IMR-90 (cell line): ENCODE data around the gene ALOX15. TPM values are rescaled to one million over a fixed set of nuclear protein-coding genes. Genes with fewer than 3 reads are reported as not detected.

Experiments
- ATAC-seq: fragments of 200-7000 bp; cut with Tn5 transposase; 2 replicates; pipeline ENCODE4 v1.9.1; 2020; ENCODE audit warnings: low read depth, mild to moderate bottlenecking, moderate library complexity
- BruUV-seq: library from RNA; stranded (reverse); fragments of 400-500 nt; replicated peaks from 2 replicates; lab custom pipeline; 2021; lab: Mats Ljungman, UMichigan
- CTCF ChIA-PET: fragments of 300-600 bp; formaldehyde crosslinking; extraction: SDS; loops from one replicate; lab custom pipeline; 2021; ENCODE audit warnings: antibody characterized with exemption; lab: Yijun Ruan, JAX
- POLR2A ChIA-PET: fragments of 300-600 bp; sonication (Branson Sonifier 250); formaldehyde crosslinking; loops from one replicate; lab custom pipeline; 2022; ENCODE audit warnings: antibody characterized with exemption; ENCODE audit not compliant: unreplicated experiment; lab: Charles Lee
- DNase-seq: peaks from one replicate; pipeline ENCODE4 v3.0.0; 2013
- H2AFZ ChIP-seq: replicated peaks from 2 replicates; pipeline ENCODE3; 2013; ENCODE audit warnings: low read length, mild to moderate bottlenecking; ENCODE audit not compliant: poor library complexity
- H2AK5ac ChIP-seq: 2 replicates; pipeline ENCODE4 v1.6.1; 2013; ENCODE audit warnings: low read depth, low read length, inconsistent platforms
- H2AK9ac ChIP-seq: replicated peaks from 2 replicates; pipeline ENCODE3; 2013; ENCODE audit warnings: mild to moderate bottlenecking, low read depth, low read length, moderate library complexity; ENCODE audit not compliant: poor library complexity
- H2BK120ac ChIP-seq: 2 replicates; pipeline ENCODE4 v1.6.1; 2013; ENCODE audit warnings: low read depth, low read length, inconsistent platforms
- H2BK15ac ChIP-seq: 3 replicates; pipeline ENCODE4 v1.6.1; 2013; ENCODE audit warnings: low read depth, low read length, inconsistent platforms
- H2BK20ac ChIP-seq: 2 replicates; pipeline ENCODE4 v1.6.1; 2013; ENCODE audit warnings: low read depth, mild to moderate bottlenecking, inconsistent platforms, low read length, moderate library complexity
- H2BK5ac ChIP-seq: 2 replicates; pipeline ENCODE4 v1.6.1; 2013; ENCODE audit warnings: mild to moderate bottlenecking, low read depth, low read length, inconsistent platforms; ENCODE audit not compliant: poor library complexity, severe bottlenecking
- H3K14ac ChIP-seq: replicated peaks from 2 replicates; pipeline ENCODE4 v1.6.1; 2013; ENCODE audit warnings: low read depth, low read length, inconsistent platforms
- H3K18ac ChIP-seq: 2 replicates; pipeline ENCODE4 v1.6.1; 2013; ENCODE audit warnings: low read depth, low read length, control low read depth
- H3K23ac ChIP-seq: 2 replicates; pipeline ENCODE4 v1.6.1; 2013; ENCODE audit warnings: low read depth, low read length, inconsistent platforms
- H3K27ac ChIP-seq: 2 replicates; pipeline ENCODE4 v1.5.1; 2013; ENCODE audit warnings: mild to moderate bottlenecking, control low read depth, low read length; ENCODE audit not compliant: insufficient read depth
- H3K27me3 ChIP-seq: 2 replicates; pipeline ENCODE4 v1.6.1; 2013; ENCODE audit warnings: low read length; ENCODE audit not compliant: control insufficient read depth, insufficient read depth
- H3K36me3 ChIP-seq: 2 replicates; pipeline ENCODE4 v1.6.1; 2013; ENCODE audit warnings: low read length, mixed read lengths; ENCODE audit not compliant: control insufficient read depth, insufficient read depth
- H3K4ac ChIP-seq: 2 replicates; pipeline ENCODE4 v1.6.1; 2013; ENCODE audit warnings: low read depth, low read length, inconsistent platforms
- H3K4me1 ChIP-seq: 2 replicates; pipeline ENCODE4 v1.6.1; 2013; ENCODE audit warnings: low read length, mixed read lengths; ENCODE audit not compliant: control insufficient read depth, insufficient read depth
- H3K4me2 ChIP-seq: 2 replicates; pipeline ENCODE4 v1.6.1; 2013; ENCODE audit warnings: low read depth, mild to moderate bottlenecking, control low read depth, low read length, moderate library complexity
- H3K4me3 ChIP-seq: 2 replicates; pipeline ENCODE4 v1.5.1; 2013; ENCODE audit warnings: low read depth, mild to moderate bottlenecking, control low read depth, low read length, moderate library complexity; ENCODE audit not compliant: insufficient read depth
- H3K56ac ChIP-seq: 2 replicates; pipeline ENCODE4 v1.6.1; 2013; ENCODE audit warnings: low read length, inconsistent platforms; ENCODE audit not compliant: insufficient read depth; ENCODE audit errors: extremely low read depth
- H3K79me1 ChIP-seq, 2 experiments: 2 replicates each; pipeline ENCODE4 v1.6.1; 2013; ENCODE audit warnings: low read length in 2 of 2, inconsistent platforms in 1 of 2, low read depth in 1 of 2
- H3K9ac ChIP-seq: 2 replicates; pipeline ENCODE4 v1.6.1; 2013; ENCODE audit warnings: low read depth, low read length, control low read depth
- H3K9me1 ChIP-seq: 2 replicates; pipeline ENCODE4 v1.6.1; 2013; ENCODE audit warnings: low read length, inconsistent platforms; ENCODE audit not compliant: insufficient read depth
- H3K9me3 ChIP-seq: 2 replicates; pipeline ENCODE4 v1.6.1; 2013; ENCODE audit warnings: low read length; ENCODE audit not compliant: control insufficient read depth, insufficient read depth
- H4K20me1 ChIP-seq: 2 replicates; pipeline ENCODE4 v1.6.1; 2013; ENCODE audit warnings: low read length, inconsistent platforms; ENCODE audit not compliant: insufficient read depth
- H4K5ac ChIP-seq: 2 replicates; pipeline ENCODE4 v1.6.1; 2013; ENCODE audit warnings: mild to moderate bottlenecking, low read depth, low read length, control low read depth
- H4K8ac ChIP-seq, 2 experiments: 2 replicates each; pipeline ENCODE4 v1.6.1; 2013; ENCODE audit warnings: low read depth in 2 of 2, low read length in 2 of 2, control low read depth in 1 of 2, inconsistent platforms in 1 of 2
- H4K91ac ChIP-seq: 2 replicates; pipeline ENCODE4 v1.6.1; 2013; ENCODE audit warnings: low read depth, low read length, inconsistent platforms; ENCODE audit not compliant: insufficient read depth
- BHLHE40 ChIP-seq: fragments of 150-350 bp; IDR thresholded peaks from 2 replicates; pipeline ENCODE4 v1.6.1; 2016; ENCODE audit warnings: mild to moderate bottlenecking, low read depth, low read length
- CEBPB ChIP-seq: IDR thresholded peaks from 2 replicates; pipeline ENCODE4 v1.6.1; 2012; ENCODE audit warnings: low read depth, low read length, improper control_type of control experiment
- CHD1 ChIP-seq: IDR thresholded peaks from 2 replicates; pipeline ENCODE4 v1.6.1; 2012; ENCODE audit warnings: low read depth, low read length, improper control_type of control experiment
- CTCF ChIP-seq: conservative IDR thresholded peaks from 2 replicates; pipeline ENCODE4 v1.5.1; 2012; ENCODE audit warnings: mild to moderate bottlenecking, low read depth, low read length, improper control_type of control experiment
- ELK1 ChIP-seq: fragments of 150-350 bp; IDR thresholded peaks from 2 replicates; pipeline ENCODE4 v1.6.1; 2016; ENCODE audit warnings: low read depth, mild to moderate bottlenecking, low read length, moderate library complexity, borderline replicate concordance
- FOS ChIP-seq: fragments of 150-350 bp; IDR thresholded peaks from 2 replicates; pipeline ENCODE4 v1.6.1; 2016; ENCODE audit warnings: low read depth, low read length
- MAFK ChIP-seq: IDR thresholded peaks from 2 replicates; pipeline ENCODE4 v1.6.1; 2012; ENCODE audit warnings: low read depth, low read length, improper control_type of control experiment
- MAZ ChIP-seq: IDR thresholded peaks from 2 replicates; pipeline ENCODE4 v1.6.1; 2012; ENCODE audit warnings: low read depth, mild to moderate bottlenecking, low read length, improper control_type of control experiment, moderate library complexity, borderline replicate concordance
- MXI1 ChIP-seq: IDR thresholded peaks from 2 replicates; pipeline ENCODE4 v1.6.1; 2012; ENCODE audit warnings: low read depth, mild to moderate bottlenecking, low read length, moderate library complexity, borderline replicate concordance
- NFE2L2 ChIP-seq: fragments of 150-350 bp; IDR thresholded peaks from 2 replicates; pipeline ENCODE4 v1.6.1; 2016; ENCODE audit warnings: low read depth, mild to moderate bottlenecking, low read length
- POLR2A ChIP-seq: IDR thresholded peaks from 2 replicates; pipeline ENCODE4 v1.6.1; 2012; ENCODE audit warnings: mild to moderate bottlenecking, low read depth, low read length
- RAD21 ChIP-seq: IDR thresholded peaks from 2 replicates; pipeline ENCODE4 v1.6.1; 2012; ENCODE audit warnings: low read length, improper control_type of control experiment
- RCOR1 ChIP-seq: IDR thresholded peaks from 2 replicates; pipeline ENCODE4 v1.6.1; 2012; ENCODE audit warnings: mild to moderate bottlenecking, low read length, improper control_type of control experiment; ENCODE audit not compliant: insufficient replicate concordance
- RFX5 ChIP-seq: IDR thresholded peaks from 2 replicates; pipeline ENCODE4 v1.8.0; 2012; ENCODE audit warnings: low read depth, mild to moderate bottlenecking, low read length, moderate library complexity
- SMC3 ChIP-seq: fragments of 150-350 bp; IDR thresholded peaks from 2 replicates; pipeline ENCODE4 v1.6.1; 2016; ENCODE audit warnings: low read depth, mild to moderate bottlenecking, antibody characterized with exemption, low read length, moderate library complexity
- USF2 ChIP-seq: fragments of 150-350 bp; IDR thresholded peaks from 2 replicates; pipeline ENCODE4 v1.6.1; 2017; ENCODE audit warnings: mild to moderate bottlenecking, antibody characterized with exemption, low read length, low read depth
- WGBS, 2 experiments: methylation state at CpG; one replicate each; pipeline versions ENCODE4 v1.1.5 to v1.1.7; 2013; ENCODE audit warnings: missing lambda C conversion rate in 2 of 2; ENCODE audit not compliant: insufficient read length in 1 of 2; ENCODE audit errors: extremely low coverage in 2 of 2; 5-methylcytosine and 5-hydroxymethylcytosine counted together
- dilution Hi-C: fragments of 300-500 bp; cut with HindIII; formaldehyde crosslinking; loops from one replicate; pipeline ENCODE4 v1.14.3; 2018; ENCODE audit warnings: low sequenced_read_pairs; ENCODE audit not compliant: unreplicated experiment
- in situ Hi-C: fragments of 300-500 bp; cut with MboI; formaldehyde crosslinking; loops from 3 replicates; pipeline ENCODE4 v1.14.3; 2019; ENCODE audit warnings: low sequenced_read_pairs, inconsistent platforms, mixed read lengths
- intact Hi-C: fragments of 100-400 bp; cut with micrococcal nuclease; formaldehyde crosslinking; loops from 2 replicates; pipeline ENCODE4 v1.10.0; 2022
- polyA plus RNA-seq, 3 experiments: library from polyadenylated mRNA; depleted of rRNA; stranded (reverse); fragments of >200 nt; gene quantifications; 2 replicates each; pipeline ENCODE4 v1.2.3, GENCODE V29; 2012; ENCODE audit warnings: low replicate concordance in 1 of 3
- total RNA-seq: library from RNA; depleted of rRNA; stranded (reverse); fragments of >200 nt; gene quantifications from 2 replicates; pipeline ENCODE4 v1.2.3, GENCODE V29; 2012

The ALOX15 gene
- total and polyA plus RNA-seq, 2 of the 4 experiments (the other 2 are of a cell fraction), result not detected

- Histone ChIP-seq H3K18ac (no peak overlapping the region), H2AFZ (no peak overlapping the region), H3K23ac (no peak overlapping the region), H3K4me3 (no peak overlapping the region), H4K91ac (no peak overlapping the region), H2BK120ac (no peak overlapping the region), H4K8ac (no peak overlapping the region), H3K9me1 (no peaks in the 10 kb centered on the region), H4K5ac (no peak overlapping the region), H3K9me3 (no peaks in the 10 kb centered on the region), H2AK9ac (no peak overlapping the region), H3K14ac (no peak overlapping the region), H3K27ac (no peak overlapping the region), H3K56ac (no peak overlapping the region), H2BK15ac (no peak overlapping the region), H3K4me2 (no peak overlapping the region), H4K20me1 (no peaks in the 10 kb centered on the region), H3K9ac (no peak overlapping the region), H3K36me3 (no peaks in the 10 kb centered on the region), H2BK20ac (no peak overlapping the region), H3K27me3 (peaks cover 22% of the 10 kb centered on the region), H2BK5ac (no peak overlapping the region), H3K4ac (no peak overlapping the region), H3K79me1 (no peaks in the 10 kb centered on the region), H3K4me1 (no peaks in the 10 kb centered on the region), H2AK5ac (no peak overlapping the region)
- no peak for ATAC-seq
- intact Hi-C loops (no loop called here), dilution Hi-C loops (no loop called here), in situ Hi-C loops (no loop called here)
- TF ChIP-seq RFX5 (no peak), ELK1 (no peak), BHLHE40 (no peak), MAFK (no peak), CHD1 (no peak), USF2 (no peak), MXI1 (no peak), SMC3 (no peak), CTCF (no peak), RAD21 (no peak), FOS (no peak), NFE2L2 (no peak), RCOR1 (no peak), CEBPB (no peak), POLR2A (no peak), MAZ (no peak)
- ChIA-PET POLR2A (no interaction called here), CTCF (no interaction called here)
- WGBS, 2 experiments, result no CpG with 5 or more reads among the region's 9 CpGs
- BruUV-seq, result no TSS peak
- DNase-seq, result no peak
Observed at GRCh38 chr17:4664230-4664629, 22.8 kb upstream of the ALOX15 start.
